HepG2 (cell line): Measurements from ENCODE around the gene TRIM28. TPM values are rescaled to one million over a fixed set of nuclear protein-coding genes. Genes with fewer than 3 reads are reported as not detected.
A peak's percentile ranks its signal among the peaks of the same experiment; 100 is the strongest.

Experiments used
- CCDC6 ChIP-seq: sonication (generic); formaldehyde crosslinking; IDR thresholded peaks from 2 replicates; pipeline ENCODE4 v1.8.1; 2022; ENCODE audit warnings: mild to moderate bottlenecking, missing genetic modification reagents, moderate library complexity
- CSRNP2 ChIP-seq: sonication (generic); formaldehyde crosslinking; conservative IDR thresholded peaks from 2 replicates; pipeline ENCODE4 v1.8.0; 2022; ENCODE audit warnings: low read depth, missing genetic modification reagents
- HES4 ChIP-seq: sonication (generic); formaldehyde crosslinking; IDR thresholded peaks from 2 replicates; pipeline ENCODE4 v1.9.0; 2021; ENCODE audit warnings: mild to moderate bottlenecking, missing genetic modification reagents, borderline replicate concordance
- IKZF5 ChIP-seq: IDR thresholded peaks from 2 replicates; pipeline ENCODE4 v1.6.1; 2018; ENCODE audit warnings: missing genetic modification reagents, mild to moderate bottlenecking, missing compliant biosample characterization
- ISX ChIP-seq: sonication (generic); formaldehyde crosslinking; conservative IDR thresholded peaks from 2 replicates; pipeline ENCODE4 v1.5.0; 2020; ENCODE audit warnings: missing genetic modification reagents
- MBNL3 ChIP-seq: fragments of 250-450 bp; sonication (Bioruptor Pico); conservative IDR thresholded peaks from 2 replicates; pipeline ENCODE4 v1.8.0; 2022; ENCODE audit warnings: mild to moderate bottlenecking, inconsistent platforms
- NPAS2 ChIP-seq: sonication (generic); formaldehyde crosslinking; IDR thresholded peaks from 2 replicates; pipeline ENCODE4 v1.8.0; 2022; ENCODE audit warnings: mild to moderate bottlenecking, missing genetic modification reagents, borderline replicate concordance
- RAD51 ChIP-seq: fragments of 450-650 bp; IDR thresholded peaks from 2 replicates; pipeline ENCODE4 v1.6.1; 2016; ENCODE audit warnings: borderline replicate concordance
- REPIN1 ChIP-seq: sonication (generic); formaldehyde crosslinking; IDR thresholded peaks from 2 replicates; pipeline ENCODE4 v1.8.0; 2022; ENCODE audit warnings: missing genetic modification reagents, low read depth, mild to moderate bottlenecking, borderline replicate concordance
- TEAD3 ChIP-seq: optimal IDR thresholded peaks from 2 replicates; pipeline ENCODE3; 2016; ENCODE audit warnings: borderline replicate concordance
- ZFP41 ChIP-seq: sonication (generic); formaldehyde crosslinking; IDR thresholded peaks from 2 replicates; pipeline ENCODE4 v1.4.0; 2020; ENCODE audit warnings: mild to moderate bottlenecking, missing genetic modification reagents, borderline replicate concordance
- ZNF549 ChIP-seq: sonication (generic); formaldehyde crosslinking; IDR thresholded peaks from 2 replicates; pipeline ENCODE4 v1.5.0; 2020; ENCODE audit warnings: missing genetic modification reagents
- ZNF607 ChIP-seq: sonication (generic); formaldehyde crosslinking; IDR thresholded peaks from 2 replicates; pipeline ENCODE4 v1.5.1; 2020; ENCODE audit warnings: missing genetic modification reagents, mild to moderate bottlenecking, borderline replicate concordance
- ZNF703 ChIP-seq: sonication (generic); formaldehyde crosslinking; IDR thresholded peaks from 2 replicates; pipeline ENCODE4 v1.5.1; 2020; ENCODE audit warnings: missing genetic modification reagents, mild to moderate bottlenecking, moderate library complexity, borderline replicate concordance
- ZNF709 ChIP-seq: sonication (generic); formaldehyde crosslinking; IDR thresholded peaks from 2 replicates; pipeline ENCODE4 v1.5.0; 2020; ENCODE audit warnings: mild to moderate bottlenecking, missing genetic modification reagents
- ZNF747 ChIP-seq: sonication (generic); formaldehyde crosslinking; IDR thresholded peaks from 2 replicates; pipeline ENCODE4 v1.8.1; 2023; ENCODE audit warnings: missing genetic modification reagents, mild to moderate bottlenecking, borderline replicate concordance
- ZNF800 ChIP-seq: sonication (generic); formaldehyde crosslinking; IDR thresholded peaks from 2 replicates; pipeline ENCODE4 v1.4.0; 2020; ENCODE audit warnings: missing genetic modification reagents
- ZSCAN12 ChIP-seq: sonication (generic); formaldehyde crosslinking; IDR thresholded peaks from 2 replicates; pipeline ENCODE4 v1.9.0; 2021; ENCODE audit warnings: mild to moderate bottlenecking, missing genetic modification reagents
- polyA plus RNA-seq, 8 experiments: library from polyadenylated mRNA; depleted of rRNA in 3 of 8; stranded (reverse) in 7 of 8; unstranded in 1 of 8; fragments of >200 nt; fragmentation: Illumina TruSeq in 4 of 8; extraction: Trizol in 4 of 8; gene quantifications; 2 replicates each; pipeline versions ENCODE4 v1.2.1 to v1.2.3, GENCODE V29; 2011 to 2016; ENCODE audit warnings: low read depth in 4 of 8, missing spikeins in 1 of 8, mixed read lengths in 1 of 8; ENCODE audit not compliant: insufficient read depth in 1 of 8
- total RNA-seq, 5 experiments: library from RNA; depleted of rRNA; stranded (reverse); fragments of >200 nt; fragmentation: Illumina TruSeq; extraction: Trizol; gene quantifications; 2 replicates each; pipeline ENCODE4 v1.2.3, GENCODE V29; 2016; ENCODE audit warnings: low read depth in 1 of 5
- TF ChIP-seq, protein P1 (sequence below): sonication (generic); formaldehyde crosslinking; IDR thresholded peaks from 2 replicates; pipeline ENCODE4 v1.4.0; 2020; ENCODE audit warnings: missing genetic modification reagents
- TF ChIP-seq, protein P2 (sequence below): sonication (generic); formaldehyde crosslinking; IDR thresholded peaks from 2 replicates; pipeline ENCODE4 v1.5.1; 2020; ENCODE audit warnings: mild to moderate bottlenecking, missing genetic modification reagents, moderate library complexity

Gene TRIM28
- total and polyA plus RNA-seq, 2 of the 13 experiments (the other 11 are each of a cell fraction or from before 2014, with no cell fraction given), result 361 to 439 TPM

DNA sequence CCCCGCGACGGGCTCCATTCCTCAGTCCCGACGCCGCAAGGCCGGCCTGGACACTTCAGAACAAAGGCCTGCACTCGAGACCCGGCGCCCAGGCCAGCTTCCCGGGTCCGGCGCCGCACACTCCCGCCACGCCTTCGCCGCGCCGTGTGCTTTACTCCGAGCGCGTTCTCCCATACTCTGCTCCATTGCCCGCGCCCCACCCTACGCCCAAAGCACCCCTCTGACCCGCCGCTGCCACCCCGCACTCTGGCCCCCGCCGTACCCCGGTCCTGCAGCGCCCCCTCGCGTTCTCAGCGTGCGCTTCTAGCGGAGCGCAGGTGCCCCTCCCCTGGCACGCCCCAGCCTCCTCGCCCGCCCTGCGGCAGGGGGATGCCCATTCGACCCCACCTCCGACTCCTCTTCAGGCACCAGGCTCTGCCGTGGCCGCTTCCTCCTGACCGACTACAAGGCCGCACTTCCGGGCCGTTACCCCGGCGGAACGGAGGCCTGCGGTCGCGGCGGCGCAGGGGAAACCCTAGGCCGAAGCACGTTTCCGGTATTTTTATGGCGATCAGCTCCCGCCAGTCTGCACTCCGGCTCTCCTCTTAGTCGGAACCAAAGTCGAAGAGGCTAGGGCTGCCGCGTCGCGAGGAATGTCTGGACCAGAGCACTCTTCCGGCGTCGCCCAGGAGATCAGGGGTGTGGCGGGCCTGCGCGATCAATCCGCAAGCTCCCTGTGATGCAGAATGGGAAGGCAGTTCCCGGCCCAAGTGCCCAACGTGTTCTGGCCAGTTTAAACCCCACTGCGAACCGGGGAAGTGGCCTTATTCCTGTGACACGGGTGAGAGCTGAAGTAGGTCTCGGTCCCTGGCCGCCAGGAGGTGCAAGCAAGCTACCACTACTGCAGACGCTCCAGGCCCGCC lies 24.3 kb upstream of the TRIM28 start, which contains the start of gene ZBTB45 (continued):
- TF ChIP-seq MBNL3 (CRISPR knock-in tag) (no peak), ZNF800 (CRISPR knock-in tag) (0 out of 2 replicates have a peak, but pooled peaks have one; percentile 12), TEAD3 (CRISPR knock-in tag) (peak; percentile 97), ZFP41 (peak; percentile 16; the same call in 1 of the 2 replicates), REPIN1 (peak; percentile 97), IKZF5 (peak; percentile 96), ZNF549 (CRISPR knock-in tag) (no peak; the same call in 1 of the 2 replicates), ZNF747 (CRISPR knock-in tag) (peak; percentile 98; the same call in 1 of the 2 replicates), RAD51 (no peak), NPAS2 (no peak), ISX (CRISPR knock-in tag) (0 out of 2 replicates have a peak, but pooled peaks have one; percentile 16), CSRNP2 (CRISPR knock-in tag) (peak; percentile 92; the same call in 1 of the 2 replicates), CCDC6 (CRISPR knock-in tag) (peak; percentile 95; the same call in 1 of the 2 replicates), ZSCAN12 (CRISPR knock-in tag) (no peak), ZNF607 (peak; percentile 89; the same call in 1 of the 2 replicates), HES4 (CRISPR knock-in tag) (0 out of 2 replicates have a peak, but pooled peaks have one; percentile 53), ZNF709 (peak; percentile 95; the same call in 1 of the 2 replicates), ZNF703 (CRISPR knock-in tag) (peak; percentile 95)
- TF ChIP-seq, protein P1, sequence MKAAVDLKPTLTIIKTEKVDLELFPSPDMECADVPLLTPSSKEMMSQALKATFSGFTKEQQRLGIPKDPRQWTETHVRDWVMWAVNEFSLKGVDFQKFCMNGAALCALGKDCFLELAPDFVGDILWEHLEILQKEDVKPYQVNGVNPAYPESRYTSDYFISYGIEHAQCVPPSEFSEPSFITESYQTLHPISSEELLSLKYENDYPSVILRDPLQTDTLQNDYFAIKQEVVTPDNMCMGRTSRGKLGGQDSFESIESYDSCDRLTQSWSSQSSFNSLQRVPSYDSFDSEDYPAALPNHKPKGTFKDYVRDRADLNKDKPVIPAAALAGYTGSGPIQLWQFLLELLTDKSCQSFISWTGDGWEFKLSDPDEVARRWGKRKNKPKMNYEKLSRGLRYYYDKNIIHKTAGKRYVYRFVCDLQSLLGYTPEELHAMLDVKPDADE, result peak; percentile 14; the same call in 1 of the 2 replicates
- TF ChIP-seq, protein P2, sequence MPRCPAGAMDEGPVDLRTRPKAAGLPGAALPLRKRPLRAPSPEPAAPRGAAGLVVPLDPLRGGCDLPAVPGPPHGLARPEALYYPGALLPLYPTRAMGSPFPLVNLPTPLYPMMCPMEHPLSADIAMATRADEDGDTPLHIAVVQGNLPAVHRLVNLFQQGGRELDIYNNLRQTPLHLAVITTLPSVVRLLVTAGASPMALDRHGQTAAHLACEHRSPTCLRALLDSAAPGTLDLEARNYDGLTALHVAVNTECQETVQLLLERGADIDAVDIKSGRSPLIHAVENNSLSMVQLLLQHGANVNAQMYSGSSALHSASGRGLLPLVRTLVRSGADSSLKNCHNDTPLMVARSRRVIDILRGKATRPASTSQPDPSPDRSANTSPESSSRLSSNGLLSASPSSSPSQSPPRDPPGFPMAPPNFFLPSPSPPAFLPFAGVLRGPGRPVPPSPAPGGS (CRISPR knock-in tag), result peak; percentile 96; the same call in 1 of the 2 replicates
